Mesothelial cell of epicardium (in vitro differentiated cells): ENCODE measurements around the gene FEV. TPM values are rescaled to one million over a fixed set of nuclear protein-coding genes. Genes with fewer than 3 reads are reported as not detected.
A peak's percentile ranks its signal among the peaks of the same experiment; 100 is the strongest.
"Not testable (repeated sequence)": the region's sequence is repeated elsewhere in the genome, so short reads cannot be mapped to it uniquely, and the experiment has no call there.

ENCODE experiments used
- DNase-seq, 2 experiments: peaks; one replicate each; pipeline ENCODE4 v3.0.0; 2021; ENCODE audit warnings: low spot score in 2 of 2; ENCODE audit not compliant: unreplicated experiment in 2 of 2
- H3K27ac Mint-ChIP-seq: 2 replicates; pipeline ENCODE4 v1.8.0; 2021; ENCODE audit warnings: mixed read lengths
- H3K27me3 Mint-ChIP-seq: 2 replicates; pipeline ENCODE4 v1.8.0; 2021; ENCODE audit warnings: low read depth, mixed read lengths
- H3K36me3 Mint-ChIP-seq: 2 replicates; pipeline ENCODE4 v1.8.0; 2021; ENCODE audit warnings: mixed read lengths
- H3K4me1 Mint-ChIP-seq: 2 replicates; pipeline ENCODE4 v1.8.0; 2021; ENCODE audit warnings: mixed read lengths
- H3K4me3 Mint-ChIP-seq: 2 replicates; pipeline ENCODE4 v1.8.0; 2021; ENCODE audit warnings: mild to moderate bottlenecking, moderate library complexity, mixed read lengths
- H3K9me3 Mint-ChIP-seq: 2 replicates; pipeline ENCODE4 v1.8.0; 2021; ENCODE audit warnings: mixed read lengths
- CTCF ChIP-seq: fragments of 200-600 bp; sonication (generic); IDR thresholded peaks from one replicate; pipeline ENCODE4 v1.5.0; 2021; ENCODE audit warnings: antibody characterized with exemption; ENCODE audit not compliant: unreplicated experiment
- microRNA-seq: library from miRNA; unstranded; fragments of <30 nt; microRNA quantifications from one replicate; pipeline ENCODE4 v1.2.0, GENCODE V29; 2021; ENCODE audit warnings: inconsistent platforms, mixed read lengths
- total RNA-seq: library from RNA; stranded (reverse); gene quantifications from 3 replicates; pipeline ENCODE4 v1.2.1, GENCODE V29; 2021

Gene FEV
- total RNA-seq, 1 donor from 2014 or later, result 0.29 TPM

- H3K36me3 Mint-ChIP-seq, result no peaks in the 10 kb centered on the region
- TF ChIP-seq CTCF, result no peak
- no peaks in the 10 kb centered on the region for H3K9me3 Mint-ChIP-seq
- no peaks in the 10 kb centered on the region for H3K4me1 Mint-ChIP-seq
- H3K4me3 Mint-ChIP-seq, result no peak overlapping the region
- peaks cover 62% of the 10 kb centered on the region for H3K27me3 Mint-ChIP-seq
- DNase-seq, result no peak
- no peak overlapping the region for H3K27ac Mint-ChIP-seq
These were observed 38.4 kb downstream of the FEV start for GRCh38 chr2:218946621-218947020.

GRCh38 chr2:218944759-218945404 is 40.1 kb downstream of the FEV start:
- no peak overlapping the region for H3K27ac Mint-ChIP-seq
- H3K9me3 Mint-ChIP-seq, result no peaks in the 10 kb centered on the region
- no peaks in the 10 kb centered on the region for H3K4me1 Mint-ChIP-seq
- DNase-seq, result no peak
- TF ChIP-seq CTCF, result no peak
- H3K36me3 Mint-ChIP-seq, result no peaks in the 10 kb centered on the region
- H3K4me3 Mint-ChIP-seq, result no peak overlapping the region
- H3K27me3 Mint-ChIP-seq, result peaks cover 60% of the 10 kb centered on the region

GRCh38 chr2:218931751-218932150 is 53.2 kb downstream of the FEV start:
- not testable (repeated sequence) for H3K9me3 Mint-ChIP-seq, H3K36me3 Mint-ChIP-seq, DNase-seq, H3K27ac Mint-ChIP-seq, H3K4me3 Mint-ChIP-seq
- peaks cover 39% of the 10 kb centered on the region for H3K27me3 Mint-ChIP-seq
- H3K4me1 Mint-ChIP-seq, result peaks cover 13% of the 10 kb centered on the region

Small RNAs within 50 kb of the gene (microRNA-seq; reads per million reads assigned to microRNA genes)
- gene MIR375, result 50.4 reads per million, percentile 58 among the genes with 10 or more reads in this experiment

Other genes with a start within 250 kb of the FEV start
- gene CYP27A1, start 203.0 kb downstream of the FEV start, total RNA-seq, result 15.6 to 16.8 TPM (median 16.6 TPM) in 3 replicates
- gene PRKAG3, start 153.4 kb downstream of the FEV start, total RNA-seq, result 2.8 to 3.6 TPM (median 2.9 TPM) in 3 replicates
- gene WNT6, start 125.4 kb downstream of the FEV start, total RNA-seq, result 106 to 118 TPM (median 115 TPM) in 3 replicates
- 50.7 to 53.2 TPM (median 51.8 TPM) in 3 replicates for gene WNT10A, start 104.3 kb downstream of the FEV start, total RNA-seq
- 0.69 to 0.97 TPM (median 0.90 TPM) in 3 replicates for gene CDK5R2, start 25.5 kb downstream of the FEV start, total RNA-seq
- not detected in 3 replicates for gene CRYBA2, start 8.2 kb upstream of the FEV start, total RNA-seq
- not detected in 3 replicates for gene CFAP65, start 56.3 kb upstream of the FEV start, total RNA-seq
- 0.18 to 0.62 TPM (median 0.38 TPM) in 3 replicates for gene IHH, start 75.7 kb upstream of the FEV start, total RNA-seq
- gene NHEJ1, start 175.6 kb upstream of the FEV start, total RNA-seq, result 11.0 to 11.7 TPM (median 11.5 TPM) in 3 replicates
- 1.6 to 2.6 TPM (median 1.7 TPM) in 3 replicates for gene SLC23A3, start 184.8 kb upstream of the FEV start, total RNA-seq
- 24.4 to 28.2 TPM (median 27.5 TPM) in 3 replicates for gene CNPPD1, start 191.7 kb upstream of the FEV start, total RNA-seq
- 70.0 to 75.2 TPM (median 74.2 TPM) in 3 replicates for gene RETREG2, start 193.1 kb upstream of the FEV start, total RNA-seq
- gene ZFAND2B, start 221.6 kb upstream of the FEV start, total RNA-seq, result 27.4 to 29.2 TPM (median 27.8 TPM) in 3 replicates
- 24.6 to 29.4 TPM (median 28.1 TPM) in 3 replicates for gene ABCB6, start 233.8 kb upstream of the FEV start, total RNA-seq
- gene ATG9A, start 244.5 kb upstream of the FEV start, total RNA-seq, result 39.3 to 40.8 TPM (median 40.6 TPM) in 3 replicates
- 58.3 to 65.3 TPM (median 59.6 TPM) in 3 replicates for gene ANKZF1, start 244.6 kb upstream of the FEV start, total RNA-seq